ENCODE data around the gene BCL2A1. TPM values are rescaled to one million over a fixed set of nuclear protein-coding genes. Genes with fewer than 3 reads are reported as not detected.
"Not testable (repeated sequence)": the region's sequence is repeated elsewhere in the genome, so short reads cannot be mapped to it uniquely, and the experiment has no call there.

BCL2A1 gene
- total RNA-seq, 1 experiment from 2014 or later, result not detected

GRCh38 chr15:80015156-80015555 lies 44.2 kb upstream of the BCL2A1 start:
- no TSS peak for BruUV-seq (replicated peaks)
- H3K36me3 Mint-ChIP-seq (ENCODE audit: insufficient read depth, unreplicated experiment), result no peaks in the 10 kb centered on the region
- DNase-seq, result no peak
- H3K27me3 Mint-ChIP-seq (ENCODE audit: unreplicated experiment), result no peaks in the 10 kb centered on the region
- no peaks in the 10 kb centered on the region for H3K9me3 Mint-ChIP-seq (ENCODE audit: low read depth, unreplicated experiment)
- CTCF ChIA-PET, result no interaction called here
- H3K4me3 Mint-ChIP-seq (ENCODE audit: low read depth, unreplicated experiment), result no peak overlapping the region
- H3K4me1 Mint-ChIP-seq (ENCODE audit: low read depth, unreplicated experiment), result peaks cover 24% of the 10 kb centered on the region
- intact Hi-C loops (cut with micrococcal nuclease; ENCODE audit: unreplicated experiment), result loop anchor here (10.0 kb wide), 1 partner anchor 60 kb away; no protein-coding TSS in a partner anchor
- H3K27ac Mint-ChIP-seq (ENCODE audit: unreplicated experiment), result no peak overlapping the region
- TF ChIP-seq, protein P1, sequence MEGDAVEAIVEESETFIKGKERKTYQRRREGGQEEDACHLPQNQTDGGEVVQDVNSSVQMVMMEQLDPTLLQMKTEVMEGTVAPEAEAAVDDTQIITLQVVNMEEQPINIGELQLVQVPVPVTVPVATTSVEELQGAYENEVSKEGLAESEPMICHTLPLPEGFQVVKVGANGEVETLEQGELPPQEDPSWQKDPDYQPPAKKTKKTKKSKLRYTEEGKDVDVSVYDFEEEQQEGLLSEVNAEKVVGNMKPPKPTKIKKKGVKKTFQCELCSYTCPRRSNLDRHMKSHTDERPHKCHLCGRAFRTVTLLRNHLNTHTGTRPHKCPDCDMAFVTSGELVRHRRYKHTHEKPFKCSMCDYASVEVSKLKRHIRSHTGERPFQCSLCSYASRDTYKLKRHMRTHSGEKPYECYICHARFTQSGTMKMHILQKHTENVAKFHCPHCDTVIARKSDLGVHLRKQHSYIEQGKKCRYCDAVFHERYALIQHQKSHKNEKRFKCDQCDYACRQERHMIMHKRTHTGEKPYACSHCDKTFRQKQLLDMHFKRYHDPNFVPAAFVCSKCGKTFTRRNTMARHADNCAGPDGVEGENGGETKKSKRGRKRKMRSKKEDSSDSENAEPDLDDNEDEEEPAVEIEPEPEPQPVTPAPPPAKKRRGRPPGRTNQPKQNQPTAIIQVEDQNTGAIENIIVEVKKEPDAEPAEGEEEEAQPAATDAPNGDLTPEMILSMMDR (IDR thresholded peaks at IDR 0.05; ENCODE audit: unreplicated experiment), result no peak

DNA sequence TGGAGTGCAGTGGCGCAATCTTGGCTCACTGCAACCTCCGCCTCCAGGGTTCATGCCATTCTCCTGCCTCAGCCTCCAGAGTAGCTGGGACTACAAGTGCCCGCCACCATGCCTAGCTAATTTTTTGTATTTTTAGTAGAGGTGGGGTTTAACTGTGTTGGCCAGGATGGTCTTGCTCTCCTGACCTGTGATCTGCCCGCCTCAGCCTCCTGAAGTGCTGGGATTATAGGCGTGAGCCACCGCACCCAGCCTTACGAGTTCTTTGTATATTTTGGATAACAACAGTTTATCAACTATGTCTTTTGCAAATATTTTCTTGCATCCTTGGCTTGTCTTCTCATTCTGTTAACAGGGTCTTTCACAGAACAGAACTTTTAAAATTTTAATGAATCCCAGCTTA lies 43.2 kb upstream of the BCL2A1 start:
- intact Hi-C loops (cut with micrococcal nuclease; ENCODE audit: unreplicated experiment), result loop anchor here (10.0 kb wide), 1 partner anchor 61 kb away; no protein-coding TSS in a partner anchor
- not testable (repeated sequence) for DNase-seq; BruUV-seq (replicated peaks); H3K9me3 Mint-ChIP-seq (ENCODE audit: low read depth, unreplicated experiment); H3K27ac Mint-ChIP-seq (ENCODE audit: unreplicated experiment); H3K4me3 Mint-ChIP-seq (ENCODE audit: low read depth, unreplicated experiment); H3K27me3 Mint-ChIP-seq (ENCODE audit: unreplicated experiment); H3K36me3 Mint-ChIP-seq (ENCODE audit: insufficient read depth, unreplicated experiment)
- peaks cover 30% of the 10 kb centered on the region for H3K4me1 Mint-ChIP-seq (ENCODE audit: low read depth, unreplicated experiment)
- CTCF ChIA-PET, result interaction anchor here (0.7 kb wide), 1 partner anchor 507 kb away, joined by 3 read pairs; no protein-coding TSS in a partner anchor

DNA sequence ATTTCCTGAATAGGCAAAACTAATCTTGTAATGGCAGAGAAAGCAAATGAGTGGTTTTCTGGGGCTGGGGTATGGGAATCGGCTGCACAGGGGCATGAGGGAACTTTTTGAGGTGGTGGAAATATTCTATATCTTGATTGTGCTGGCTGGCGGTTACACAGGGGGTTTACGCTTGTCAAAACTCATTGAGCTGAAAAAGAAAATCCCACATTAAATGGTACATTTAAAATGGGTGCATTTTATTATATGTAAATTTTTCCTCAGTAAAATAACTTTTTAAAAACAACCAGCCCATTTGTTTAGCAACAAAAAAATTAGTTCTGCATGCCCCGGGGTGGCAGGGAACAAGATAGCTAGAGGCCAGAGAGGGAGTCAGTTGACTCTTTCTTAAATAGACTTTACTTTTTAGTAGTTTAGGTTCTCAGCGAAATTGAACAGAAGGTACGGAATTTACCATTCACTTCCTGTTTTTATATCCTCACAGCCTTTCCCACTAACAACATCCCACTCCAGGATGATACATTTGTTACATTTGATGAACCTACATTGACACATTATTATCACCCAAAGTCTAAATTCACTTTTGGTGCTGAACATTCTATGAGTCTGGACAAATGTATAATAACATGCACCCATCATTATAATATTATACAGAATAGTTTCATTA lies 41.2 kb upstream of the BCL2A1 start:
- H3K9me3 Mint-ChIP-seq (ENCODE audit: low read depth, unreplicated experiment), result no peaks in the 10 kb centered on the region
- H3K4me1 Mint-ChIP-seq (ENCODE audit: low read depth, unreplicated experiment), result peaks cover 30% of the 10 kb centered on the region
- no peaks in the 10 kb centered on the region for H3K27me3 Mint-ChIP-seq (ENCODE audit: unreplicated experiment)
- intact Hi-C loops (cut with micrococcal nuclease; ENCODE audit: unreplicated experiment), result loop anchor here (10.0 kb wide), 1 partner anchor 63 kb away; no protein-coding TSS in a partner anchor
- no peaks in the 10 kb centered on the region for H3K36me3 Mint-ChIP-seq (ENCODE audit: insufficient read depth, unreplicated experiment)
- no peak for DNase-seq
- TF ChIP-seq, protein P1 (IDR thresholded peaks at IDR 0.05; ENCODE audit: unreplicated experiment), result no peak
- BruUV-seq (replicated peaks), result no TSS peak
- no peak overlapping the region for H3K4me3 Mint-ChIP-seq (ENCODE audit: low read depth, unreplicated experiment)
- no peak overlapping the region for H3K27ac Mint-ChIP-seq (ENCODE audit: unreplicated experiment)
- CTCF ChIA-PET, result interaction anchor here (0.5 to 1.2 kb wide), 2 partner anchors 9 to 20 kb away, joined by 3 read pairs; no protein-coding TSS in a partner anchor

- H3K27me3 Mint-ChIP-seq (ENCODE audit: unreplicated experiment), result no peaks in the 10 kb centered on the region
- H3K36me3 Mint-ChIP-seq (ENCODE audit: insufficient read depth, unreplicated experiment), result no peaks in the 10 kb centered on the region
- BruUV-seq (replicated peaks), result no TSS peak
- TF ChIP-seq, protein P1 (IDR thresholded peaks at IDR 0.05; ENCODE audit: unreplicated experiment), result no peak
- H3K9me3 Mint-ChIP-seq (ENCODE audit: low read depth, unreplicated experiment), result no peaks in the 10 kb centered on the region
- no peak overlapping the region for H3K27ac Mint-ChIP-seq (ENCODE audit: unreplicated experiment)
- CTCF ChIA-PET, result interaction anchor here (0.5 to 1.2 kb wide), 2 partner anchors 9 to 21 kb away, joined by 3 read pairs; no protein-coding TSS in a partner anchor
- no peak for DNase-seq
- intact Hi-C loops (cut with micrococcal nuclease; ENCODE audit: unreplicated experiment), result loop anchor here (10.0 kb wide), 1 partner anchor 63 kb away; no protein-coding TSS in a partner anchor
- peaks cover 30% of the 10 kb centered on the region for H3K4me1 Mint-ChIP-seq (ENCODE audit: low read depth, unreplicated experiment)
- H3K4me3 Mint-ChIP-seq (ENCODE audit: low read depth, unreplicated experiment), result no peak overlapping the region
These were observed 40.6 kb upstream of the BCL2A1 start for GRCh38 chr15:80011596-80011995.

GRCh38 chr15:80011041-80011523 lies 40.1 kb upstream of the BCL2A1 start:
- CTCF ChIA-PET, result interaction anchor here (1.2 kb wide), 1 partner anchor 21 kb away, joined by 3 read pairs; no protein-coding TSS in a partner anchor
- intact Hi-C loops (cut with micrococcal nuclease; ENCODE audit: unreplicated experiment), result loop anchor here (10.0 kb wide), 1 partner anchor 64 kb away; no protein-coding TSS in a partner anchor
- not testable (repeated sequence) for BruUV-seq (replicated peaks); DNase-seq; H3K36me3 Mint-ChIP-seq (ENCODE audit: insufficient read depth, unreplicated experiment); H3K27ac Mint-ChIP-seq (ENCODE audit: unreplicated experiment); H3K9me3 Mint-ChIP-seq (ENCODE audit: low read depth, unreplicated experiment); H3K27me3 Mint-ChIP-seq (ENCODE audit: unreplicated experiment); H3K4me3 Mint-ChIP-seq (ENCODE audit: low read depth, unreplicated experiment)
- H3K4me1 Mint-ChIP-seq (ENCODE audit: low read depth, unreplicated experiment), result peaks cover 30% of the 10 kb centered on the region
